NB4 (cell line): ENCODE data around the gene NT5C3A.
A peak's percentile ranks its signal among the peaks of the same experiment; 100 is the strongest.

Source experiments
- DNase-seq: peaks from one replicate; pipeline ENCODE4 v3.0.0; 2010; ENCODE audit warnings: low read depth
- H3K4me3 ChIP-seq: one replicate; pipeline ENCODE4 v1.5.1; 2011; ENCODE audit warnings: mild to moderate bottlenecking, low read depth, low read length, moderate library complexity
- MYC ChIP-seq: IDR thresholded peaks from 2 replicates; pipeline ENCODE4 v1.6.1; 2011; ENCODE audit warnings: low read depth, low read length
- POLR2A ChIP-seq: IDR thresholded peaks from 2 replicates; pipeline ENCODE4 v1.6.1; 2011; ENCODE audit warnings: mild to moderate bottlenecking; ENCODE audit not compliant: insufficient read length; ENCODE audit errors: extremely low read depth
- TF ChIP-seq, protein P1 (sequence below): IDR thresholded peaks from 2 replicates; pipeline ENCODE4 v1.6.1; 2011; ENCODE audit warnings: low read depth, low read length
- TF ChIP-seq, protein P2 (sequence below): IDR thresholded peaks from one replicate; pipeline ENCODE4 v1.5.1; 2012; ENCODE audit warnings: low read depth, low read length

NT5C3A gene

DNA sequence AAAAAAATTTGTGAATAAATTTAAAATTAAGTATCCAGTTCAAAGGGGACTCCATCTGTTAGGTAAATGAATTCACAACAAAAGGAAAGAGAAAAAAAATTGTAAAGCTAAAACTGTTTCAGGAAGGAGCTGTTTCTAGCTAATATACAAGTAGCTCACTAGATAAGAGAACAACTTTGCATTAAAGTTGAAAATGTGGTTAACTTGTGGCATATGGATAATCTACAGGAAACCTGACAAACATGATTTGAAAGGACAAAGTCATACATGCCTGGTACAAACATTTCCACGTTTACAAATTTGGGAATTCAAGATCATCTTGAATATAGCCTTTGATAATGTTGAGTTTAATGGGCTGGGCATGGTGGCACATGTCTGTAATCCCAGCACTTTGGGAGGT is 8.9 kb downstream of the NT5C3A start:
- no peak for DNase-seq
- no peak overlapping the region for H3K4me3 ChIP-seq
- TF ChIP-seq, protein P1, sequence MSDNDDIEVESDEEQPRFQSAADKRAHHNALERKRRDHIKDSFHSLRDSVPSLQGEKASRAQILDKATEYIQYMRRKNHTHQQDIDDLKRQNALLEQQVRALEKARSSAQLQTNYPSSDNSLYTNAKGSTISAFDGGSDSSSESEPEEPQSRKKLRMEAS = no peak
- TF ChIP-seq POLR2A (no peak), MYC (no peak)

DNA sequence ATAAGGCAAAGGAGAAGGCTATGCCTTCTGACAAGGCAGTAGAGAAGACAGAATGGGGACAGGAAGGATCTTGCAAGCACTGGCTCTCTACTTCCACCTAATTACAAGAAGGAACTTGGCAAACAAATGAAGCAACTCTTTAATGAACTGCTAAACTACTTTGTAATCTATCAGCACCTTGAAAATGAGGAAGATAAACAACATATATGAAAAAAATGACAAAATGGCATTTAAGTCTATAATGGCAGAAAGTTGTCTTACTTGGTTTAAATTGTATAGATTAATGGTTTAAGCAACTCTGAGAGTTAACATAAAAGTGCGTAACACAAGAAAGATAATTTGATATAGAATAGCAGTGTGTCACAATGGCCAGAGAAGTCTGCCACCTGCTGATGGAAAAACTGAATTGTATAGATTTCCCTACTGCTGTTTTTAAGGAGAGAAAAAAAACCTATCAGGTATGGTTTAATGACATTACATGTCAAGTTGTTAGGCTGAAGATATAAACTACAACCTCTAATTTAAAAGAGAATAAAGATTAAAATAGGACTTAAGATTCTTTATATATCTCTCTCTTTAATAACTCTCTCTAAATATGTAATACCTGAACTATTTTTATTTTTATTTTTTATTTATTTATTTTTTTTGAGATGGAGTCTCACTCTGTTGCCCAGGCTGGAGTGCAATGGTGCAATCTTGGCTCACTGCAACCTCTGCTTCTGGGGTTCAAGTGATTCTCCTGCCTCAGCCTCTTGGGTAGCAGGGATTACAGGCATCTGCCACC is 11.8 kb downstream of the NT5C3A start:
- H3K4me3 ChIP-seq = no peak overlapping the region
- TF ChIP-seq, protein P1 = no peak
- TF ChIP-seq MYC = no peak
- TF ChIP-seq, protein P2, sequence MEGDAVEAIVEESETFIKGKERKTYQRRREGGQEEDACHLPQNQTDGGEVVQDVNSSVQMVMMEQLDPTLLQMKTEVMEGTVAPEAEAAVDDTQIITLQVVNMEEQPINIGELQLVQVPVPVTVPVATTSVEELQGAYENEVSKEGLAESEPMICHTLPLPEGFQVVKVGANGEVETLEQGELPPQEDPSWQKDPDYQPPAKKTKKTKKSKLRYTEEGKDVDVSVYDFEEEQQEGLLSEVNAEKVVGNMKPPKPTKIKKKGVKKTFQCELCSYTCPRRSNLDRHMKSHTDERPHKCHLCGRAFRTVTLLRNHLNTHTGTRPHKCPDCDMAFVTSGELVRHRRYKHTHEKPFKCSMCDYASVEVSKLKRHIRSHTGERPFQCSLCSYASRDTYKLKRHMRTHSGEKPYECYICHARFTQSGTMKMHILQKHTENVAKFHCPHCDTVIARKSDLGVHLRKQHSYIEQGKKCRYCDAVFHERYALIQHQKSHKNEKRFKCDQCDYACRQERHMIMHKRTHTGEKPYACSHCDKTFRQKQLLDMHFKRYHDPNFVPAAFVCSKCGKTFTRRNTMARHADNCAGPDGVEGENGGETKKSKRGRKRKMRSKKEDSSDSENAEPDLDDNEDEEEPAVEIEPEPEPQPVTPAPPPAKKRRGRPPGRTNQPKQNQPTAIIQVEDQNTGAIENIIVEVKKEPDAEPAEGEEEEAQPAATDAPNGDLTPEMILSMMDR = peak; percentile 61
- peak; percentile 71 for DNase-seq

DNA sequence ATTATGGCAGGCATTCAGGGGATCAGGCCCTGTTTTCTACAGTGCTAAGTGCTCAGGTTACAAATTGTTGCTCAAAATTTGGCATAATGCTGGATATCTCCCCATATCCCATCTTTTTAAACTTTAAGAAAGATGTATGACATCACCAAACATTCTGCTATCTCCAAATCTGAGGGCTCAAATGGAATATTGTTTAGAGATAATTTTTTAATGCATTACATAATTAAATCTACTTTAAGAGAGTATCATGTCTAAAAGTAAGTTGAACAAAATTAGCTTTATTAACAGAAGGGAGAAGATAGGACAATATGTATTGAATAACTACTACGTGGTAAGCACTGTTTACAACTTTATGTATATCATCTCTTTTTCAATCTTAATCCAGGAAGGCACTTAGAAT is 13.9 kb downstream of the NT5C3A start:
- TF ChIP-seq, protein P1 = no peak
- no peak for TF ChIP-seq POLR2A
- no peak for DNase-seq

DNA sequence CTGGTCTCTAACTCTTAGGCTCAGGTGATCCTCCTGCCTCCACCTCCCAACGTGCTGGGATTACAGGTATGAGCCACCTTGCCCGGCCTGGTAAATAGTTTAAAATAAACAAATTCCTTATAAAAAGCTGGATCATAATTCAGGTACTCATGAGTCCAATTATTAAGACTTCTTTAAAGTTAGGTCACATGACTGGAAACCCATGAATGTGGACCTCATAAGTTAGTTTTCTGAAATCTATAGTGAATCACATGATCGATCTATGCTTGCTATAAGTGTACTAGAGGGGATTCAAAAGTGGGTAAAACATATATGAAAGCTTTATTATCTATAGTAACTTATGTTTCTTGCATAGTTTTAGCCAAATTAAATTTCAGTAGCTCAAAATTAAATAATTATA is 14.3 kb downstream of the NT5C3A start:
- no peak for DNase-seq
- TF ChIP-seq, protein P2 = no peak
- no peak for TF ChIP-seq POLR2A
- no peak for TF ChIP-seq MYC
- TF ChIP-seq, protein P1 = no peak
- no peak overlapping the region for H3K4me3 ChIP-seq

More for the DNA sequence above, 13.9 kb downstream of the NT5C3A start:
- H3K4me3 ChIP-seq = no peak overlapping the region

DNA sequence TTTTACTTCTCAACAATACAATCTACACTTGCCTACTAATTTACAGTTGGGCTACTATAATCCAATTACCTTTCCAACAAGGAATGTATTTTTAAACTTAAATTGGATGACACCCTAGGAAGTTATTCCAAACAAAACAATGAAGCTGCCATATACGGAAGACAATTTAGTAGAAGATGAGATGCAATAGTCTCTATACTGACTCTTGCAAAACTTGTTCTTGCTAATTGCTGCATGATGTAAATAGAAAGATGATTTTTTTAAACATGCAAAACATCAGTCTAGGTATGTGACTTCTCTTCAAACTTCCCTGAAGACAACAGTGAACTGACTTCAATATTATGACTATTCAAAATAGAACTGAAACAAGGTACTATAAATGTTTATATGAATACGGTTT is 17.6 kb downstream of the NT5C3A start:
- no peak overlapping the region for H3K4me3 ChIP-seq
- DNase-seq = no peak
- TF ChIP-seq MYC (no peak), POLR2A (no peak)
- TF ChIP-seq, protein P1 = no peak
- TF ChIP-seq, protein P2 = no peak

DNA sequence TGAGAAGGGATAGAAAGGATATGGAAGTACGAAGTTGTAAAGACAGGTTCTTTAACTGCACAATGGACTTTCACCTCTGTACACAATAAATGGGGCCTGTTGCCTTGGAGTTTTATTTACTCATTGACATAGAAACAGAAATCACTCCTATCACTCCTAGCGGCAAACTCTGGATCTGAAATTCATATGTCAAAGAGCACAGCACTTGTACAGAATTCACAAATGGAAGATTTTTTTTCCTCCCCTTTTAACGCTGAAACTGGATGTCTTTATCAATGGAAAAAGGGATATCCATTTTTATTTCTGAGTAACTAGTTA is 18.2 kb downstream of the NT5C3A start:
- no peak for DNase-seq
- no peak overlapping the region for H3K4me3 ChIP-seq
- TF ChIP-seq POLR2A = no peak
- no peak for TF ChIP-seq MYC
- TF ChIP-seq, protein P2 = no peak
